Keratinocyte (primary cell): ENCODE data around the gene C2CD2L.

ENCODE experiments used
- CTCF ChIP-seq, 3 experiments: IDR thresholded peaks in 1 of 3; conservative IDR thresholded peaks in 1 of 3; optimal IDR thresholded peaks in 1 of 3; 2 replicates in 2 of 3; 3 replicates in 1 of 3; pipeline versions ENCODE3 to v1.5.1; 2011; ENCODE audit warnings: low read length in 3 of 3, mild to moderate bottlenecking in 3 of 3, moderate library complexity in 2 of 3, control low read depth in 1 of 3, inconsistent platforms in 1 of 3; ENCODE audit not compliant: insufficient read depth in 2 of 3; ENCODE audit errors: extremely low read depth in 1 of 3
- EZH2 ChIP-seq: IDR thresholded peaks from one replicate; pipeline ENCODE4 v1.6.1; 2012; ENCODE audit warnings: inconsistent platforms, mild to moderate bottlenecking, low read length, moderate library complexity

GRCh38 chr11:119160151-119160550, 53.0 kb downstream of the C2CD2L start:
- no peak for TF ChIP-seq CTCF (optimal IDR thresholded peaks at IDR 0.05 in 1 of 3, IDR thresholded peaks at IDR 0.05 in 1 of 3, conservative IDR thresholded peaks at IDR 0.05 in 1 of 3; ENCODE audit: extremely low read depth in 1 of 3, insufficient read depth in 2 of 3, low read length in 3 of 3)
- no peak for TF ChIP-seq EZH2
